GM19043 (cell line): ENCODE measurements around the gene MYL6B.

ENCODE experiments used
- ATAC-seq: cut with Tn5 transposase; IDR thresholded peaks from one replicate; pipeline ENCODE4 v1.9.1; 2021; ENCODE audit warnings: low read depth; ENCODE audit not compliant: unreplicated experiment

The MYL6B gene

GRCh38 chr12:56204275-56204674, 51.9 kb downstream of the MYL6B start:
- no peak for ATAC-seq

GRCh38 chr12:56205445-56205844, 53.1 kb downstream of the MYL6B start:
- ATAC-seq = no peak

GRCh38 chr12:56206452-56207166, 54.2 kb downstream of the MYL6B start:
- ATAC-seq = no peak
